CD4-positive, alpha-beta T cell treated with Interleukin-21 for 1 hour (primary cell): ENCODE results near the gene TM9SF4.

Experiments
- DNase-seq: peaks from one replicate; pipeline ENCODE4 v3.0.0-alpha.2; 2020

The TM9SF4 gene

GRCh38 chr20:32213870-32214269 is 104.4 kb downstream of the TM9SF4 start:
- no peak for DNase-seq

GRCh38 chr20:32215147-32215546 is 105.6 kb downstream of the TM9SF4 start:
- no peak for DNase-seq

DNA sequence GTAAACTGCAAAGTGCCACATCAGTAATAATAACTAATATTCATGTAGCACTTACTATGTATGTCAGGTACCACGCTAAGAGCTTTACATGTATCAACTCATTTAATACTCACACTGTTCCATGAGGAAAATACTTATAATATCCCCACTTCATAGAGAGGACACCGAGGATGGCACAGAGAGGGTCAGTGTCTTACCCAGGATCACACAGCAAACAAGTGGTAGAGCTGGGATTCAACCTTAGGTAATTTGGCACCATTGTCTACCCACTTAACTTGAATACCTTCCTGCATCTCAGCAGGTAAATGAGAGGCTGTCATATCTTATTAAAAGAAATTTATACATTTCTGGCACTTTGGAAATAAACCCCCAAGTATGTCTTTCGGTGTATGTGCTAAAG is 106.2 kb downstream of the TM9SF4 start:
- DNase-seq = no peak

GRCh38 chr20:32216179-32217142 is 106.9 kb downstream of the TM9SF4 start:
- DNase-seq = no peak
